CD14-positive monocyte (primary cell): ENCODE results near the gene DOCK4. TPM values are rescaled to one million over a fixed set of nuclear protein-coding genes. Genes with fewer than 3 reads are reported as not detected.

ENCODE experiments used
- DNase-seq, 3 donors: peaks; one replicate each; pipeline ENCODE4 v3.0.0-alpha.2; 2011 to 2022
- H2AFZ ChIP-seq: 2 replicates; pipeline ENCODE4 v1.6.0; 2012; ENCODE audit warnings: mild to moderate bottlenecking, low read depth, low read length, inconsistent platforms; ENCODE audit not compliant: insufficient read depth, poor library complexity, severe bottlenecking
- H3K27ac ChIP-seq, 2 donors: 1 replicate in 1 of 2; 2 replicates in 1 of 2; pipeline ENCODE4 v1.5.1; 2012 to 2013; ENCODE audit warnings: low read length in 2 of 2, control low read depth in 1 of 2, inconsistent platforms in 1 of 2, low read depth in 1 of 2, mild to moderate bottlenecking in 1 of 2
- H3K27me3 ChIP-seq, 2 donors: one replicate each; pipeline versions ENCODE4 v1.6.0 to v1.6.1; 2011 to 2013; ENCODE audit warnings: low read length in 2 of 2; ENCODE audit not compliant: control insufficient read depth in 2 of 2, insufficient read depth in 2 of 2
- H3K36me3 ChIP-seq, 2 donors: replicated peaks in 1 of 2; 1 replicate in 1 of 2; 2 replicates in 1 of 2; pipeline versions ENCODE4 v1.5.1 to v1.6.1; 2012 to 2013; ENCODE audit warnings: low read length in 2 of 2, control low read depth in 1 of 2, inconsistent platforms in 1 of 2, mild to moderate bottlenecking in 1 of 2; ENCODE audit not compliant: insufficient read depth in 2 of 2, control insufficient read depth in 1 of 2
- H3K4me1 ChIP-seq, 2 donors: 1 replicate in 1 of 2; 2 replicates in 1 of 2; pipeline versions ENCODE4 v1.5.1 to v1.6.1; 2012 to 2013; ENCODE audit warnings: low read length in 2 of 2, control low read depth in 1 of 2, inconsistent platforms in 1 of 2, mild to moderate bottlenecking in 1 of 2, moderate library complexity in 1 of 2; ENCODE audit not compliant: insufficient read depth in 2 of 2, control insufficient read depth in 1 of 2
- H3K4me2 ChIP-seq: replicated peaks from 2 replicates; pipeline ENCODE3; 2012; ENCODE audit warnings: low read length, moderate library complexity, mild to moderate bottlenecking; ENCODE audit not compliant: poor library complexity, severe bottlenecking; ENCODE audit errors: extremely low read depth
- H3K4me3 ChIP-seq, 3 experiments: fragments of 200-600 bp in 1 of 3; sonication (generic) in 1 of 3; replicated peaks in 1 of 3; 1 replicate in 2 of 3; 2 replicates in 1 of 3; pipeline ENCODE4 v1.5.1; 2011 to 2013; ENCODE audit warnings: low read length in 3 of 3, mild to moderate bottlenecking in 3 of 3, control low read depth in 2 of 3, low read depth in 2 of 3, inconsistent platforms in 1 of 3, moderate library complexity in 1 of 3
- H3K79me2 ChIP-seq: 2 replicates; pipeline ENCODE4 v1.6.0; 2012; ENCODE audit warnings: mild to moderate bottlenecking, control low read depth, inconsistent platforms, low read length, moderate library complexity; ENCODE audit not compliant: insufficient read depth
- H3K9ac ChIP-seq: 2 replicates; pipeline ENCODE4 v1.6.0; 2017; ENCODE audit warnings: low read length, mild to moderate bottlenecking; ENCODE audit not compliant: insufficient read depth, poor library complexity, severe bottlenecking
- H3K9me3 ChIP-seq, 2 donors: replicated peaks in 1 of 2; 1 replicate in 1 of 2; 2 replicates in 1 of 2; pipeline versions ENCODE4 v1.5.1 to v1.6.1; 2012 to 2013; ENCODE audit warnings: low read length in 2 of 2, control low read depth in 1 of 2; ENCODE audit not compliant: control insufficient read depth in 1 of 2, insufficient read depth in 1 of 2
- H4K20me1 ChIP-seq: 2 replicates; pipeline ENCODE4 v1.6.0; 2012; ENCODE audit warnings: mild to moderate bottlenecking, low read length, control low read depth, moderate library complexity; ENCODE audit not compliant: insufficient read depth
- H3K27ac Mint-ChIP-seq, 7 donors: one replicate each; pipeline ENCODE4 v1.8.0; 2020; ENCODE audit warnings: mild to moderate bottlenecking in 7 of 7, mixed read lengths in 7 of 7, moderate library complexity in 6 of 7, inconsistent platforms in 2 of 7
- H3K27me3 Mint-ChIP-seq, 3 donors: one replicate each; pipeline ENCODE4 v1.8.0; 2021 to 2022; ENCODE audit warnings: low read depth in 3 of 3, mild to moderate bottlenecking in 3 of 3, mixed read lengths in 3 of 3, moderate library complexity in 3 of 3, inconsistent platforms in 1 of 3
- H3K36me3 Mint-ChIP-seq, 2 donors: one replicate each; pipeline ENCODE4 v1.8.0; 2020; ENCODE audit warnings: mixed read lengths in 2 of 2, inconsistent platforms in 1 of 2, mild to moderate bottlenecking in 1 of 2
- H3K4me1 Mint-ChIP-seq: one replicate; pipeline ENCODE4 v1.8.0; 2020; ENCODE audit warnings: mild to moderate bottlenecking, mixed read lengths
- H3K4me3 Mint-ChIP-seq, 2 donors: one replicate each; pipeline ENCODE4 v1.8.0; 2020; ENCODE audit warnings: mild to moderate bottlenecking in 2 of 2, mixed read lengths in 2 of 2, moderate library complexity in 1 of 2
- H3K9me3 Mint-ChIP-seq, 7 donors: one replicate each; pipeline ENCODE4 v1.8.0; 2020 to 2022; ENCODE audit warnings: mixed read lengths in 7 of 7, mild to moderate bottlenecking in 6 of 7, moderate library complexity in 6 of 7, inconsistent platforms in 2 of 7
- WGBS: methylation state at CpG from one replicate; pipeline ENCODE4 v1.1.5; 2013; ENCODE audit warnings: missing lambda C conversion rate; ENCODE audit not compliant: insufficient coverage; 5-methylcytosine and 5-hydroxymethylcytosine counted together
- intact Hi-C, 2 donors: fragments of 100-400 bp; cut with micrococcal nuclease; formaldehyde crosslinking; loops; one replicate each; pipeline versions ENCODE4 v1.15.0 to v1.15.1; 2023
- polyA plus RNA-seq, 3 donors: library from polyadenylated mRNA; depleted of rRNA in 1 of 3; unstranded in 2 of 3; stranded (reverse) in 1 of 3; fragments of 300-500 nt in 2 of 3; fragments of >200 nt in 1 of 3; fragmentation: Illumina TruSeq in 2 of 3; gene quantifications; 1 replicate in 2 of 3; 2 replicates in 1 of 3; pipeline ENCODE4 v1.2.3, GENCODE V29; 2012 to 2021
- TF ChIP-seq, protein P1 (sequence below): fragments of 200-600 bp; IDR thresholded peaks from one replicate; pipeline ENCODE4 v1.8.0; 2022; ENCODE audit warnings: antibody characterized with exemption, mild to moderate bottlenecking

DOCK4 gene
- polyA plus RNA-seq, 3 donors, result 1.3 to 5.0 (median 2.7) TPM

DNA sequence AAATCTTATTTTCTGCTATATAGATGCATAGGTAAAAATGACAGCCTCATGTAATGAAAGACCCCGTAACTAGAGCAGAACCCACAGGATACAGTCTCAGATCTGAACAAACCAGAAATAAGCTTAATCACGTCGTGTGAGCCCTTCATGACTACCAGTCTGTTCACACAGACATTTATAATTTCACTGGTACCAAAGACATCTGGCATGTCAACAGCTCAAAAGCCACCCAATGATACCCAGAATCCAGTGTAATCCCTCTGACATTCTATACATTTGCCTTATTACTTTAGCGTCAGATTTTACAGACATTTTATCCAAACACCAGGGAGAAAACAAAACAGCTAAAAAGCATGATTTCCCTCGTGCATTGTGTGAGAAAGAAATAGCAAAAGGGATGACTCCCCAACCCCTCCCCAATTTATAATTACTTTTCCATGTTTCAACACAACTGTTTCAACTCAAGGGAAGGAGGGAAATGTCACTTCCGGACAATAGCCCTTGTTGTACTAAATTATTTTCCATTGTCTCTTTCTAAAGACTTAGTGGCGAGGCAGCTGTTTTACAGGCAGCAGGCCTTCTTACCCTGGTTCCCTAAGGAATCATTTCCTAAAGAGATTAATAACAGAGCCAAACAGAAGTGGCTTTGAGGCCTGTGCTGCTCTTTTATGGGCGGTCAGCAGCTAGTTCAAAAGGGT lies 33.2 kb downstream of the DOCK4 start:
- H3K27me3 ChIP-seq, result no peaks in the 10 kb centered on the region
- Mint-ChIP-seq H3K4me1 (no peaks in the 10 kb centered on the region), H3K27me3 (peaks cover 0 to 6% (median 2%) of the 10 kb centered on the region in 3 donors), H3K9me3 (peaks cover 0 to 2% (median 0%) of the 10 kb centered on the region in 7 donors), H3K4me3 (no peak overlapping the region), H3K36me3 (no peaks in the 10 kb centered on the region), H3K27ac (no peak overlapping the region)
- no peaks in the 10 kb centered on the region for H3K9me3 ChIP-seq
- no peaks in the 10 kb centered on the region for H4K20me1 ChIP-seq
- TF ChIP-seq, protein P1, sequence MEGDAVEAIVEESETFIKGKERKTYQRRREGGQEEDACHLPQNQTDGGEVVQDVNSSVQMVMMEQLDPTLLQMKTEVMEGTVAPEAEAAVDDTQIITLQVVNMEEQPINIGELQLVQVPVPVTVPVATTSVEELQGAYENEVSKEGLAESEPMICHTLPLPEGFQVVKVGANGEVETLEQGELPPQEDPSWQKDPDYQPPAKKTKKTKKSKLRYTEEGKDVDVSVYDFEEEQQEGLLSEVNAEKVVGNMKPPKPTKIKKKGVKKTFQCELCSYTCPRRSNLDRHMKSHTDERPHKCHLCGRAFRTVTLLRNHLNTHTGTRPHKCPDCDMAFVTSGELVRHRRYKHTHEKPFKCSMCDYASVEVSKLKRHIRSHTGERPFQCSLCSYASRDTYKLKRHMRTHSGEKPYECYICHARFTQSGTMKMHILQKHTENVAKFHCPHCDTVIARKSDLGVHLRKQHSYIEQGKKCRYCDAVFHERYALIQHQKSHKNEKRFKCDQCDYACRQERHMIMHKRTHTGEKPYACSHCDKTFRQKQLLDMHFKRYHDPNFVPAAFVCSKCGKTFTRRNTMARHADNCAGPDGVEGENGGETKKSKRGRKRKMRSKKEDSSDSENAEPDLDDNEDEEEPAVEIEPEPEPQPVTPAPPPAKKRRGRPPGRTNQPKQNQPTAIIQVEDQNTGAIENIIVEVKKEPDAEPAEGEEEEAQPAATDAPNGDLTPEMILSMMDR, result no peak
- no peaks in the 10 kb centered on the region for H3K4me1 ChIP-seq
- no peak overlapping the region for H2AFZ ChIP-seq
- no peak overlapping the region for H3K4me2 ChIP-seq
- H3K9ac ChIP-seq, result no peak overlapping the region
- H3K27ac ChIP-seq, result no peak overlapping the region
- H3K79me2 ChIP-seq, result no peaks in the 10 kb centered on the region
- no peak for DNase-seq
- WGBS, result 96% methylated on average over 5 of the region's 8 CpGs
- H3K36me3 ChIP-seq, result no peaks in the 10 kb centered on the region
- intact Hi-C loops, result no loop called here
- H3K4me3 ChIP-seq, result no peak overlapping the region

DNA sequence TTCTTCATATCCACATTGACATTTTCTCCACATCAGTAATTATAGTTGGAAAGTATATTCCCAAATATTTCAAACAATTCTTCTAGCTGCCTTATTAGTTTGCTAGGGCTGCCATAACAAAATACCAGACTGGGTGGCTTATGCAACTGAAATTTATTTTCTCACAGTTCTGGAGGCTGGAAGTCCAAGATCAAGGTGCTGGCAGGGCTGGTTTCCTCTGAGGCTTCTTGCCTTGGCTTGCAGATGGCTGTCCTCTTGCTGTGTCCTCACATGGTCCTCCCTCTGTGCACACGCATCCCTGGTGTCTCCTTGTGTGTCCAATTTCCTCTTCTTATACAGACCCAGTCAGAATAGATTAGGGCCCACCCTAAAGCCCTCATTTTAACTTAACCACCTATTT lies 34.5 kb downstream of the DOCK4 start:
- peaks cover 0 to 2% (median 0%) of the 10 kb centered on the region in 7 donors for H3K9me3 Mint-ChIP-seq
- no peak overlapping the region for H3K4me3 ChIP-seq
- TF ChIP-seq, protein P1, result no peak
- H3K9me3 ChIP-seq, result no peaks in the 10 kb centered on the region
- H3K4me2 ChIP-seq, result no peak overlapping the region
- no peaks in the 10 kb centered on the region for H3K27me3 ChIP-seq
- no peak overlapping the region for H3K27ac Mint-ChIP-seq
- no peaks in the 10 kb centered on the region for H3K4me1 ChIP-seq
- intact Hi-C loops, result no loop called here
- H3K27me3 Mint-ChIP-seq, result peaks cover 0 to 5% (median 1%) of the 10 kb centered on the region in 3 donors
- WGBS, result 86% methylated on average over 1 of the region's 1 CpG
- H3K27ac ChIP-seq, result no peak overlapping the region
- H3K79me2 ChIP-seq, result no peaks in the 10 kb centered on the region
- H3K4me1 Mint-ChIP-seq, result no peaks in the 10 kb centered on the region
- no peak overlapping the region for H2AFZ ChIP-seq
- no peak for DNase-seq
- no peaks in the 10 kb centered on the region for H3K36me3 ChIP-seq
- H3K4me3 Mint-ChIP-seq, result no peak overlapping the region
- H3K36me3 Mint-ChIP-seq, result no peaks in the 10 kb centered on the region
- H4K20me1 ChIP-seq, result no peaks in the 10 kb centered on the region
- H3K9ac ChIP-seq, result no peak overlapping the region
